Measurements from ENCODE around the gene GALNT18.
"Not testable (repeated sequence)": the region's sequence is repeated elsewhere in the genome, so short reads cannot be mapped to it uniquely, and the experiment has no call there.

The GALNT18 gene

DNA sequence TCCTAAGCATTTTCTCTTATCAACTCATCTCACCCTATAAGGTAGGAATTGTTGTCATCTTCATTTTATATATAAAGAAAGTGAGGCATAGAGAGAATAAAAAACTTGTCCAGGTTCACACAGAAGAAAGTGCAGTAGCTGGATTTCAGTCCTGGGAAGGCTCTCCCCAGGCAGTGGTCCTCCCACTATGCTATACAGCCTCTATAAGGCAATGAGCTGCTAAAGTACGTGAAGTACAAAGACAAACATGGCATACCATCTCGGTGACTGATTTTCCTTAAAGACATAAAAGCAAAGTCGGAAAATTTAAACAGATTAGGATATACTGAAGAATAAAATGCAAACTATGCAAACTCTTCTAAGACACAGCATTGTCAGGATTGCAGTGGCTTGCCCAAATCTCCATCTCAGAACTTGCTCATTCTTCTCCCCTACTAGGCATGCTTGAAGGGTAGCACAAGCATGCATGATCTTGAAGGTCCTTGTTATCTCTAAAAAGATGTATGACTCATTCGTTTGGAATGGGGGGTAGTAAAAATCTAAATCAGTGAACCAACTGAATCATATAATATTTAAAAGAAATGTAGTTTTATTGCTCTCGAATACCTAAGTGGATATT lies 171.0 kb downstream of the GALNT18 start:
- peak; percentile 88 for DNase-seq

GRCh38 chr11:11449327-11449726 lies 172.5 kb downstream of the GALNT18 start:
- no peak for DNase-seq

- no peak for DNase-seq
Observed at GRCh38 chr11:11448626-11449025, 173.2 kb downstream of the GALNT18 start.

DNA sequence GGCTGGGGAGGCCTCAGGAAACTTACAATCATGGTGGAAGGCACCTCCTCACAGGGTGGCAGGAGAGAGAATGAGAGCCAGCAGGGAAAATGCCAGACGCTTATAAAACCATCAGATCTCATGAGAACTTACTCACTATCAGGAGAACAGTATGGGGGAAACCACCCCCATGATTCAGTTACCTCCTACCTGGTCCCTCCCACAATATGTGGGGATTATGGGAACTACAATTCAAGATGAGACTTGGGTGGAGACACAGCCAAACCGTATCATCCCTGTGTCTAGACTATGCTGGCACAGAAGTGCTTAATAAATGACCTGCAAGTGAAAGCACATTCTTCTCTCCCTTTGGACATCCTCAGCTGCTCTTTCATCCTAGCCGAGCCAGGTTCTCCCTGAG lies 174.2 kb downstream of the GALNT18 start:
- DNase-seq: not testable (repeated sequence)

GRCh38 chr11:11446967-11447366 lies 174.8 kb downstream of the GALNT18 start:
- no peak for DNase-seq

GRCh38 chr11:11446564-11446963 lies 175.2 kb downstream of the GALNT18 start:
- no peak for DNase-seq

- no peak for DNase-seq
Observed at GRCh38 chr11:11445441-11446185, 176.2 kb downstream of the GALNT18 start.

DNA sequence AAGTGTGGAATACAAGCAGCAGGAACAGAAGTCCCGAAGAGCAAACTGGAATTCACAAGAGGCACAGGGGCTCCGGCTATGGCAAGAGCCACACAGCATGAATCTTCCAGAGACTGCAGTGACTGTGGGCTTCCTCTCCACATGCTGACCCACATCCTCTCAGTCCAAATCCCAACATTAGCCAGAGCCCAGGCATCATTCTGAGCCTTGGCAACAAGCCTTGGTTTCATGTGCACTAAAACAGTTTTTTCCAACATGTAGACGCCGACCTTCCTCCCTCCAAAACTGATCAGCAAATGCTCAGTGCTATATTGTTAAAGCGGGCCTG lies 177.0 kb downstream of the GALNT18 start:
- DNase-seq: no peak

- peak; percentile 58 for DNase-seq
Observed at GRCh38 chr11:11444027-11444803, 177.6 kb downstream of the GALNT18 start.

GRCh38 chr11:11442791-11443190 lies 179.0 kb downstream of the GALNT18 start:
- no peak for DNase-seq

- DNase-seq: no peak
Observed at GRCh38 chr11:11441516-11441915, 180.3 kb downstream of the GALNT18 start.

DNA sequence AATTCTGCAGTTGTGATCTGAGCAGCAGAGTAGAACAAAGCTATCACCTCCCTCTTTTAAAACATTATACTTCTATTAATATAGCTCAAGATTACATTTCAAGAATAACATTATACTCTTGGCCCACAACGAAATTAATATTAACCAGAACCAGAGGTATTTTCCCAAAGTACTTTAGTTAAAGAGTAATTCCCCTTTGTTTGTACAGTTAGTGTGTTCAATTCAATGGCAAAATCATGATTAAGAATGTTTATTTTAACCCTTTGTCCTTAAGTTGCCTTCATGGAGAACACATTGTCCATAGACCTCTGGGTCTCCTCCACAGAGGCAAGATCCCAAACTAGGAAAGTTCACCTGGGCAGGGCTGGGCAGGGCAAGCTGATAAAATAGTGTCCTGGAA lies 180.7 kb downstream of the GALNT18 start:
- DNase-seq: no peak

DNA sequence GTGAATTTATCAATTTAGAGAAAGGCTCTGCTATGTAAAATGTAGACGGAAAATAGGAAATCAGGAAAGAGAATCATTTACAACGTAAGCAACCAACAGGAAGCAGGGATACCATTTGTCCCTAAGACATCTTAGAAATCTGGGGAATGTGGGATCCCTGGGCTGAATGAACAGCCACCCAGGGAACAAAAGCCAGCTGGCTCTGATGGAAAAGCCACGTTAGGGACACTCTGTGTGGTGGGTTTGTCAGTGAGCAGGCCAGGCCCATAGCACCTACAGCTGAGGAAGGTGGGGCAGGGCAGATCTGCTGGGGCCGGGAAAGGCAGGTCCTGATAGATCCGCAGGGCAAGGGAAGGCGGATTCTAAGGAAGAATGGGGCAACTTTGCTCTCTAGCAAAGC lies 181.7 kb downstream of the GALNT18 start:
- DNase-seq: no peak

- no peak for DNase-seq
Observed at GRCh38 chr11:11439591-11439990, 182.2 kb downstream of the GALNT18 start.

DNA sequence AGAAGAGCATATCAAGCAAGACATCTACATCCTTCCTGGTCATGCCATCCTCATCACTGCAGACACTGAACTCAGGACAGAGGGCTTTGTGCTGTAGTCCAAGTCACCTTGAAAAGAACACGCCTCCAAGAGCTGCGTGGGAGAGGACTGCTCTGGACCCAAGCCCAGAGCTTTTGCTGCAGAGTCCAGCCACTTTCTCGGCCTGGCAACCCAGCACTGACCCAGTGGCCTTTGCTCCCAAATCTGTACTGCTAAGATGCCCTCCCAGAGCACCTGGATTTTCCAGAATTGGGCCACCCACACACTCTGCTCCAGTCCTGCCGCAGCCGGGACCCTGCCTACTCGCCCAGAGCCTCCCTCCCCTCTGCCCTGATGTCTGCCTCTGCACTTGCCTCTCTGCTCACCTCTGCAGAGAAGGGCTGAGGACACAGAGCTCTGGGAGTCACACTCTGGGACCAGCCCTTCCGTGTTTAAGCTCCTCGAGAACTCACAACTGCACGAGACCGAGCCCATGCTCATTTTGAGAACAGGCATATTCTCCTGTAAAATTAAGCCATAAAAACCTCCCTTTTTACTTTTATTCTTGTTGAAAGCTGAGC lies 185.0 kb downstream of the GALNT18 start:
- no peak for DNase-seq

DNA sequence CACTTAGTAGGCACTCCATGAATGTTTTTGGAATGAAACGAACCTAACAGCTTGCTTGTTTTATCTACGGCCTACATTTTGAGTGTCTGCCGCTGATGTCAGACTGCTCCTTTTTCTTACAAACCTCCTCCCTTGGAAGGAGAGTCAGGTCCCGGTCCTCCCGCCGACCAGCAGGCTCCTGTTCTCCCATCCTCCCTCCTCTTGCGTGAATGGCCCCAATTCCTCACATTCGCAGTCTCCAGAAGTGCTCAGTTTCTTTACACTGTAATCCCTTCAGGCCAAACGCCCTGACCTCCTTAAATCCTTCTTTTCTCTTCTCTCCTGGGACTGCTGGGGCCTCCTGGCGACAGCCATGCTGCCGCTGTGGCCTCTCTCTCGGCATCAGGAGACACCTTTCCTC lies 186.2 kb downstream of the GALNT18 start:
- DNase-seq: no peak

- DNase-seq: no peak
Observed at GRCh38 chr11:11433960-11434359, 187.8 kb downstream of the GALNT18 start.

- no peak for DNase-seq
Observed at GRCh38 chr11:11432621-11433319, 189.0 kb downstream of the GALNT18 start.

- no peak for DNase-seq
Observed at GRCh38 chr11:11430431-11430830, 191.4 kb downstream of the GALNT18 start.

- DNase-seq: no peak
Observed at GRCh38 chr11:11428714-11429113, 193.1 kb downstream of the GALNT18 start.

GRCh38 chr11:11427542-11427941 lies 194.3 kb downstream of the GALNT18 start:
- DNase-seq: no peak

DNA sequence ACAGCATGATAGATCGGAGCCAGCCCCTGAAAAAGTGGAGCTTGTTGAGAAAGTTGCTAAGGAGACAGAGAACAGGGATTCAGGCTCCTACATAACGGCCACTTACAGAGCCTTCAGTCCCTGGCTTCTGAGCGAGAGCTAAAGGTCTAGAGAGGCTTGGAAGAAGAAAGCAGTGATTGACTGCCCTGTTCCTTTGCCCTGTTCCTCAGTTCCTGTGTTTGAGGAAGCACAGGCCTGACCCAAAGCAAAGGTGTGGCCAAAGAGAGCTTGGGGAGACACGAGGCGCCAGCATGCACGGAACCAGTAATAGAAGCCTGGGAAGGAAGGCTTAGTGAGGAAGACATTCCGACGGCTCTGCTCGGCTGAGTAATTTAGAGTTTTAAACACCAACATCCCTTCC lies 194.7 kb downstream of the GALNT18 start:
- no peak for DNase-seq

All from NCI-H226 (cell line).